ENCODE measurements around the gene MBD3L2B. TPM values are rescaled to one million over a fixed set of nuclear protein-coding genes. Genes with fewer than 3 reads are reported as not detected.
A peak's percentile ranks its signal among the peaks of the same experiment; 100 is the strongest.
"Not testable (repeated sequence)": the region's sequence is repeated elsewhere in the genome, so short reads cannot be mapped to it uniquely, and the experiment has no call there.

Gene MBD3L2B
- total RNA-seq, 1 donor from 2014 or later: not detected

DNA sequence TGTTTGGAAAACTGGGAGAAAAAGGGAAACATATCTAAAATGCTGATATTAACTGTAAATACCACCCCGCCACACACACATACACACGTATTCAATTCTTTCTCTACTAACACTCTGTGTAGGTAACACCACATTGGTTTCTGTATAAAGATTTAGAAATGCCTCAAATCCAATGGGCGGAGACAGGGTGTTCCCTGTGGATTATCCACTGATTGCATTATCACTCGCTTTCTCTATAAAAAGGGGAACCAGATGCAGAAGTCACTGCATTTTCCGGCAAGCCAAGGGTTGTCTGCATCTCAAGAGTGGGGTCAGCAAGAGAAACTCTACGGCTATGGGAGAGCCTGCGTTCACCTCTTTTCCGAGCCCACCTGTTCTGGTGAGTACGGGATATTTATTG is 9.0 kb upstream of the MBD3L2B start, which contains the start of gene MBD3L5:
TSS of gene MBD3L5 (plus strand) at position 301 of the 400 bp plus-strand sequence. CDS start at position 335, 34 bp downstream.
- ATAC-seq (ENCODE audit: poor library complexity); intact Hi-C loops (cut with DNase I); DNase-seq: not testable (repeated sequence)

- DNase-seq; intact Hi-C loops (cut with DNase I); ATAC-seq (ENCODE audit: poor library complexity): not testable (repeated sequence)
Measured at GRCh38 chr19:7028790-7029189, 7.6 kb upstream of the MBD3L2B start.

DNA sequence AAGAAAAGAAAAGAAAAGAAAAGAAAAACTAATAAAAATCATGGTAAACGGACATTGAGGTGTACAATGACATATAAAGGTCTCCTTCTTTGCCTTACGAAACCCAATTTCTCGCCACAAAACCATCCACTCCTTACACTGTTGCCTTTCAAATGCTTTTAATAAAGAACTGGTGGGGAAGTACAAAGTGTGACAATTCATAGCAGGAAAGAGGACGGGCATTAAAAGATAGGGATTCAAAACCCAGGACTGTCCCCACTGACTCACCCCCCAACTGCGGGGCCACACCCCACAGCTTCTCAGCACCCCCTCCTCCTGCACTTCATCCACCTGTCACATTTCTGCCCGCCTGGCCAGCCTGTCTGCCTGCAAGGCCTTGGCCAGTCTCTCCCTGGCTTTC is 2.4 kb downstream of the MBD3L2B start:
- DNase-seq (no peak), ATAC-seq (ENCODE audit: poor library complexity) (no peak)
- intact Hi-C loops (cut with DNase I): no loop called here

DNA sequence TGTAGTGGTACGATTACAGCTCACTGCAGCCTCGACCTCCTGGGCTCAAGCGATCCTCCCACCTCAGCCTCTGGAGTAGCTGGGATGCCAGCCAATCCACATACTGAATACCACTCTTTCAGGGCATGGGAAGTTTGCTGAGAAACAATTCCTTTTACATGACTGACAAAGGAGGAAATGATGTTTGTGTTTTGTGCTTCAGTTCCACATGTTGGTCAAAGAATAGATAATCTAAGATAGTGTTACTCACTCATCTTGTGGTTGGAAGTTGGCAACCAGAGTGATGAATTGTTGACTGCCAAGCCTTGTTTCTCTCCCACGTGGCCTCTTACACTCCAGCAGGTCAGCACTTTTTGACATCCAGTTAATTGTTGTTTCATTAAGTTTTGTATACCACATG is 7.6 kb downstream of the MBD3L2B start:
- DNase-seq: no peak
- ATAC-seq (ENCODE audit: poor library complexity): no peak
- intact Hi-C loops (cut with DNase I): no loop called here

- intact Hi-C loops (cut with DNase I): no loop called here
- no peak for ATAC-seq (ENCODE audit: poor library complexity)
- DNase-seq: no peak
Measured at GRCh38 chr19:7010722-7011593, 10.3 kb downstream of the MBD3L2B start.

- no peak for DNase-seq
- intact Hi-C loops (cut with DNase I): no loop called here
- no peak for ATAC-seq (ENCODE audit: poor library complexity)
Measured at GRCh38 chr19:7007859-7008258, 13.4 kb downstream of the MBD3L2B start.

- no peak for DNase-seq
- no peak for ATAC-seq (ENCODE audit: poor library complexity)
- intact Hi-C loops (cut with DNase I): no loop called here
Measured at GRCh38 chr19:7006135-7006704, 15.0 kb downstream of the MBD3L2B start.

DNA sequence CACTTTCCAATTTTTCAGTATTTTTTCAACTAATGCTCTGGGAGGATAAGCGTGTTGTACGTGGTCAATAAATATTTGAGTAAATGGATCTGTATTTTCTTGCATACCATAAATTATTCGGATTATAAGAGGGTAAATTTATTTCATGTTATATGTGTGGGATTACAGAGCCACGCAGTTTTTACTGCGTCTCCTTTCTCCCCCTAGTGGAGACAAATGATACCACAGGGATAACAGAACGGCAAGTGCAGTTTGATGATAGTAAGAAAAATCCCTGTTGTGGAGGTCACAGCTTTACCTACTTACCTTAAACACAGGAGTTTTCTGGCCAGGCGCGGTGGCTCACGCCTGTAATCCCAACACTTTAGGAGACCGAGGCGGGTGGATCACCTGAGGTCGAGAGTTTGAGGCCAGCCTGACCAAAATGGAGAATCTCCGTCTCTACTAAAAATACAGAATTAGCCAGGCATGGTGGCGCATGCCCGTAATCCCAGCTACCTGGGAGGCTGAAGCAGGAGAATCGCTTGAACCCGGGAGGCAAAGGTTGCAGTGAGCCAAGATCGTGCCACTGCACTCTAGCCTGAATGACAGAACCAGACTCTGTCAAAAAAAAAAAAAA is 16.8 kb downstream of the MBD3L2B start:
- no peak for DNase-seq
- intact Hi-C loops (cut with DNase I): no loop called here

GRCh38 chr19:7000816-7001215 is 20.4 kb downstream of the MBD3L2B start:
- no peak for ATAC-seq (ENCODE audit: poor library complexity)
- intact Hi-C loops (cut with DNase I): no loop called here
- DNase-seq: no peak

More for the DNA sequence above, 16.8 kb downstream of the MBD3L2B start:
- ATAC-seq (ENCODE audit: poor library complexity): no peak

DNA sequence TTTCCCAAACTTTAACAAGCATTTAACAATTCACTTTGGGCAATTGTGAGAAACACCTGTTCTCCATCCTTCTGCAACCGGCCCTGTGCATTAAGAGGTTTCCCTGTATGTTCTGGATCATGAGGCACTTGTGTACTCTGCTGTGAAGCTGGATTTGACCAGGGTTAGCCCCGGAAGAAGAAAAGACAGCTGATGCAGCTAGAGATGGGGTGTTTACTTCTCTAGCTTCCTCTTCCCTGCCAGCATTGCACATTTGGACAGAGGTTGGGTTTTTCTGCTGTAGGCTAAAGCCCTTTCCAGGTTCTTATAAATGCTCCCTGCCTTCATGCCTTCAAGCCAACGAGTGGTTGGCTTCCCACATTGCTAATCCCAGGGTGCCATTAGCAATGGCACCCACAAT is 20.9 kb downstream of the MBD3L2B start:
- intact Hi-C loops (cut with DNase I): no loop called here
- ATAC-seq (ENCODE audit: poor library complexity): peak; percentile 27
- no peak for DNase-seq

GRCh38 chr19:6999933-7000332 is 21.3 kb downstream of the MBD3L2B start:
- intact Hi-C loops (cut with DNase I): no loop called here
- no peak for ATAC-seq (ENCODE audit: poor library complexity)

GRCh38 chr19:6997679-6998445 is 23.4 kb downstream of the MBD3L2B start:
- intact Hi-C loops (cut with DNase I): no loop called here
- no peak for ATAC-seq (ENCODE audit: poor library complexity)
- no peak for DNase-seq

More at GRCh38 chr19:6999933-7000332, 21.3 kb downstream of the MBD3L2B start:
- DNase-seq: no peak

DNA sequence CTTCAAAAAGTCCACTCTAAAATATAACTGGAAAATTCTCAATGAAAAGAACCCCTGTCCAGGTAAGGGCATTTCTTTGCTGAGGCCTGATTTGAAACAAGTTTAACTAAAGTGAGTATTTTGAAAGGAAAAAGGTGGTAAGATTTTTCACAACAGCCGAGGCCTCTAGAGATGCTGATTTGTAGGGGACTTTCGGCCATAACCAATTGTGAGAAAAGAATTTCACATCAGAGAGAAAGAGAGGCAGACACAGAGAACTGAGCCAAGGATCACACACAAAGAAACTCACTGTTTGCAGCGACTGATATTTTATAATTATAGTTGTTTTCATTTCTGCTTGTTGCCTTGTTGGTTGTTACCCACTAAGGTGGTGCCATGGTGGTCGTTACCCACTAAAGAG is 24.4 kb downstream of the MBD3L2B start:
- no peak for DNase-seq
- intact Hi-C loops (cut with DNase I): no loop called here
- ATAC-seq (ENCODE audit: poor library complexity): no peak

- intact Hi-C loops (cut with DNase I): no loop called here
- DNase-seq: no peak
- ATAC-seq (ENCODE audit: poor library complexity): no peak
Measured at GRCh38 chr19:6995054-6995453, 26.2 kb downstream of the MBD3L2B start.

GRCh38 chr19:6988257-6988656 is 33.0 kb downstream of the MBD3L2B start:
- DNase-seq (no peak), ATAC-seq (ENCODE audit: poor library complexity) (no peak)
- intact Hi-C loops (cut with DNase I): no loop called here

DNA sequence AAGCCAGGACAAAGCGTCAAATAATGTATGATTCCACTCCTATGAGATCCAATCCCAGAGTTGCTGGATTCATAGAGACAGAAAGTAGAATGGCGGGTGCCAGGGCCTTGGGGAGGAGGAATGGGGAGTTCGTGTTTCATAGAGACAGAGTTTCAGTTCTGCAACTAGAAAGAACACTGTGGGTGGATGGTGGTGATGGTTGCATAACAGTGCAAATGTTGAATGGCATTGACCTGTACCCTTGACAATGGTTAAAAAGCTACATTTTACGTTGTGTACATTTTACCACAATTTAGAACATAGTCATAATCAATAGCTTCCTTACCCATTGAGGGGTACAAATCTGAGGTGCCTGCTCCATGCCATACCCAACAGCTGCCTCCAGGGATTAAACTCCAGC is 33.4 kb downstream of the MBD3L2B start:
- DNase-seq (no peak), ATAC-seq (ENCODE audit: poor library complexity) (no peak)
- intact Hi-C loops (cut with DNase I): no loop called here

GRCh38 chr19:6983448-6983847 is 37.8 kb downstream of the MBD3L2B start:
- ATAC-seq (ENCODE audit: poor library complexity): no peak

DNA sequence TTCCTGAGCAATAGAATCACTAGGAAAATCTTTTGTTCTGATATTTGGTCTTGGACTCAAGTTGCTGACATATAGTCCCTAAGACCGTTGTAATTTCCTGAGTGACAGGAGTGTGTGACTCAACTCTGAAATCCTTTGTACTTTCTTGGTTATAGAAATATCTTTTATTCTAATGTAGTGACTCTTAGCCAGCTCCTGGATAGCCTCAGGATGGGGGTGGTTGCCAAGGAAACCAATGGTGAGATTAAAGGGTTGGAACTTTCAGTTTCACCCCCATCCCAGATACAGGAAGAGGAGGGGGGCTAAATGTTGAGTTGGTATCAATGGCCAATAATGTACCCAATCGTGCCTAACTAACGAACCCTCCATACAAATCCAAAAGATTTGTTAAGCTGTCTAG is 41.8 kb downstream of the MBD3L2B start:
- no peak for DNase-seq

More at GRCh38 chr19:6983448-6983847, 37.8 kb downstream of the MBD3L2B start:
- DNase-seq: no peak
- intact Hi-C loops (cut with DNase I): no loop called here

GRCh38 chr19:6976197-6976596 is 45.0 kb downstream of the MBD3L2B start:
- intact Hi-C loops (cut with DNase I): no loop called here
- ATAC-seq (ENCODE audit: poor library complexity) (no peak), DNase-seq (no peak)

More for the DNA sequence above, 41.8 kb downstream of the MBD3L2B start:
- intact Hi-C loops (cut with DNase I): no loop called here
- no peak for ATAC-seq (ENCODE audit: poor library complexity)
